AG04449 (cell line): ENCODE measurements around the gene F8.

Experiments
- CTCF ChIA-PET: fragments of 350-600 bp; formaldehyde crosslinking; extraction: SDS; loops from one replicate; lab custom pipeline; 2021; ENCODE audit warnings: antibody characterized with exemption; lab: Yijun Ruan, JAX
- POLR2A ChIA-PET: fragments of 400-600, 350-600 bp; formaldehyde crosslinking; extraction: SDS; loops from one replicate; lab custom pipeline; 2020; ENCODE audit warnings: antibody characterized with exemption, inconsistent platforms; lab: Yijun Ruan, JAX
- DNase-seq: peaks from one replicate; pipeline ENCODE4 v3.0.0-alpha.2; 2010; ENCODE audit warnings: low read depth, low spot score
- H3K4me3 ChIP-seq: 2 replicates; pipeline ENCODE4 v1.5.1; 2011; ENCODE audit warnings: low read depth, mild to moderate bottlenecking, control low read depth, low read length
- TF ChIP-seq, protein P1 (sequence below): IDR thresholded peaks from one replicate; pipeline ENCODE4 v1.5.1; 2011; ENCODE audit warnings: mild to moderate bottlenecking, moderate library complexity, low read length, control low read depth, inconsistent platforms; ENCODE audit not compliant: insufficient read depth; ENCODE audit errors: missing control alignments

Gene F8

GRCh38 chrX:155046811-155047528, 24.4 kb upstream of the F8 start:
- no peak overlapping the region for H3K4me3 ChIP-seq
- TF ChIP-seq, protein P1, sequence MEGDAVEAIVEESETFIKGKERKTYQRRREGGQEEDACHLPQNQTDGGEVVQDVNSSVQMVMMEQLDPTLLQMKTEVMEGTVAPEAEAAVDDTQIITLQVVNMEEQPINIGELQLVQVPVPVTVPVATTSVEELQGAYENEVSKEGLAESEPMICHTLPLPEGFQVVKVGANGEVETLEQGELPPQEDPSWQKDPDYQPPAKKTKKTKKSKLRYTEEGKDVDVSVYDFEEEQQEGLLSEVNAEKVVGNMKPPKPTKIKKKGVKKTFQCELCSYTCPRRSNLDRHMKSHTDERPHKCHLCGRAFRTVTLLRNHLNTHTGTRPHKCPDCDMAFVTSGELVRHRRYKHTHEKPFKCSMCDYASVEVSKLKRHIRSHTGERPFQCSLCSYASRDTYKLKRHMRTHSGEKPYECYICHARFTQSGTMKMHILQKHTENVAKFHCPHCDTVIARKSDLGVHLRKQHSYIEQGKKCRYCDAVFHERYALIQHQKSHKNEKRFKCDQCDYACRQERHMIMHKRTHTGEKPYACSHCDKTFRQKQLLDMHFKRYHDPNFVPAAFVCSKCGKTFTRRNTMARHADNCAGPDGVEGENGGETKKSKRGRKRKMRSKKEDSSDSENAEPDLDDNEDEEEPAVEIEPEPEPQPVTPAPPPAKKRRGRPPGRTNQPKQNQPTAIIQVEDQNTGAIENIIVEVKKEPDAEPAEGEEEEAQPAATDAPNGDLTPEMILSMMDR, result no peak
- ChIA-PET CTCF (interaction anchor here (1.2 to 3.1 kb wide), 4 partner anchors 8 to 129 kb away, joined by 4 to 17 read pairs (median 6); no protein-coding TSS in a partner anchor), POLR2A (interaction anchor here (1.0 kb wide), 1 partner anchor 20 kb away, joined by 3 read pairs; the partner anchor contains the start of gene FUNDC2)
- no peak for DNase-seq

GRCh38 chrX:155046129-155046810, 23.7 kb upstream of the F8 start:
- POLR2A ChIA-PET, result no interaction called here
- no peak overlapping the region for H3K4me3 ChIP-seq
- DNase-seq, result no peak
- TF ChIP-seq, protein P1, result no peak
- CTCF ChIA-PET, result interaction anchor here (1.2 to 3.1 kb wide), 4 partner anchors 9 to 128 kb away, joined by 4 to 17 read pairs (median 6); no protein-coding TSS in a partner anchor

DNA sequence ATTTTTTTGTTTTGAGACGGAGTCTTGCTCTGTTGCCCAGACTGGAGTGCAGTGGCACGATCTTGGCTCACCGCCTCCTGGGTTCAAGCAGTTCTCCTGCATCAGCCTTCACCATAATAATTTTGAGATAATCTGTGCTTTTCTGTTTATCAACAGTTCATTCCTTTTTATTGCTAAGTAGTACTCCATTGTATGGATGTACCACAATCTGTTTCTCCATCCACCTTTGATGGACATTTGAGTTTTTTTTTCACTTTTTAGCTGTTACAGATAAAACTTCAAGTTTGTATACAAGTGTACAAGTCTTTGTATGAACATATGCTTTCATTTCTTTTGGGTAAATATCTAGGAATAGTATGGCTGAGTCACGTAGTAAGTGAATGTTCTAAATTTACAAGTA, 13.2 kb upstream of the F8 start:
- POLR2A ChIA-PET, result no interaction called here
- TF ChIP-seq, protein P1, result no peak
- no peak overlapping the region for H3K4me3 ChIP-seq
- CTCF ChIA-PET, result no interaction called here
- no peak for DNase-seq

DNA sequence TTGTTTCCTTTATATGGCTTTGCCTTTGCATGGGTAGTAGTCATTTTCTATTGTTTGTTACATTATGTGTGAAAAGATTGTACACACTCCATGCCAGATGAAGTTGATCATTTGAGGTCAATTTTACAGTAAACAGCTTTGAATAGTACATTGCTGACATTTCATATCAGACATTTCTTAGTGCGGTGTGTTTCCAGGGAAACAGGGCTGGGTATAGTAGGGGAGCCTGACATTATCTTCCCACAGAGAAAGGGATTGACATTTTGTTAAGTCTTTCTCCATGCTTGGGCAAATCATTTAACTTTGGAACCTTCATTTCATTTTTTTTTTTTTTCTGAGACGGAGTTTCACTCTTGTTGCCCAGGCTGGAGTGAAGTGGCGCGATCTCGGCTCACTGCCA, 9.1 kb upstream of the F8 start:
- TF ChIP-seq, protein P1, result no peak

DNA sequence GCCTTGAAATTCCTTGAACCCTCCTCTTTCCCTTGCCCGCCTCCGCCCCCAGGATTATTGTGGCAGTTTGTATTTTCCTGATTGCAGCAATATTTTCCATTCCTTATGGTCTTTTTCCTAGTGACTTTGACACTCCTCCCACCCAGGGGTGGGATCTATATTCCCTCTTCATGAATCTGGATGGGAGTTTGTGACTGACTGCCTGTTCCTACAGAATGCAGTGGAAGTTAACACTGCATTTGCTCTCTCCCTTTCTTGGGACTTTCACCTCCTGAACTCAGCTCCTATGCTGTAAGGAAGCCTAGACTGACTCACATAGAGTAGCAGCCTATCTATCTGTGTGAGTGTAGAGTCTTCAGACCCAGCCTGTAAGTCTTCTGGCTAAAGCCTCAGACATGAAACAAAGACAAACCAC, 6.4 kb upstream of the F8 start:
- TF ChIP-seq, protein P1, result no peak
- ChIA-PET POLR2A (no interaction called here), CTCF (no interaction called here)
- no peak overlapping the region for H3K4me3 ChIP-seq
- DNase-seq, result no peak

More for the DNA sequence above, 9.1 kb upstream of the F8 start:
- H3K4me3 ChIP-seq, result no peak overlapping the region
- CTCF ChIA-PET, result no interaction called here
- no peak for DNase-seq
- POLR2A ChIA-PET, result no interaction called here

GRCh38 chrX:155028129-155028528, 5.6 kb upstream of the F8 start:
- H3K4me3 ChIP-seq, result no peak overlapping the region; the same call in 1 of the 2 replicates
- TF ChIP-seq, protein P1, result no peak
- DNase-seq, result no peak
- POLR2A ChIA-PET, result no interaction called here
- CTCF ChIA-PET, result no interaction called here
